ENCODE data around the gene LTO1.

DNA sequence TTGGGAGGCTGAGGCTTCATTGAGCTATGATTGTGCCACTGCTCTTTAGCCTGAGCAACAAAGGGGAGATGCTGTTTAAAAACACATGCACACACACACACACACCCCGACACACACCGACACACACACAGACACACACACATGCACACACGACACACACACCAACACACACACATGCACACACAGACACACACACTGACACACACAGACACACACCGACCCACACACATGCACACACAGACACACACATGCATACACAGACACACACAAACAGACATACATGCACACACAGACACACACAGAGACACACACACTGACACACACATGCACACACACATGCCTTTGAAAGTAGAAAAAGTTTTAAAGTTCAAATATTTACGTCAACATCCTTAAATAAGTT is 5.5 kb upstream of the LTO1 start:
- TF ChIP-seq POLR2A (IDR thresholded peaks at IDR 0.05; ENCODE audit: low read depth) = no peak
- TF ChIP-seq, protein P1, sequence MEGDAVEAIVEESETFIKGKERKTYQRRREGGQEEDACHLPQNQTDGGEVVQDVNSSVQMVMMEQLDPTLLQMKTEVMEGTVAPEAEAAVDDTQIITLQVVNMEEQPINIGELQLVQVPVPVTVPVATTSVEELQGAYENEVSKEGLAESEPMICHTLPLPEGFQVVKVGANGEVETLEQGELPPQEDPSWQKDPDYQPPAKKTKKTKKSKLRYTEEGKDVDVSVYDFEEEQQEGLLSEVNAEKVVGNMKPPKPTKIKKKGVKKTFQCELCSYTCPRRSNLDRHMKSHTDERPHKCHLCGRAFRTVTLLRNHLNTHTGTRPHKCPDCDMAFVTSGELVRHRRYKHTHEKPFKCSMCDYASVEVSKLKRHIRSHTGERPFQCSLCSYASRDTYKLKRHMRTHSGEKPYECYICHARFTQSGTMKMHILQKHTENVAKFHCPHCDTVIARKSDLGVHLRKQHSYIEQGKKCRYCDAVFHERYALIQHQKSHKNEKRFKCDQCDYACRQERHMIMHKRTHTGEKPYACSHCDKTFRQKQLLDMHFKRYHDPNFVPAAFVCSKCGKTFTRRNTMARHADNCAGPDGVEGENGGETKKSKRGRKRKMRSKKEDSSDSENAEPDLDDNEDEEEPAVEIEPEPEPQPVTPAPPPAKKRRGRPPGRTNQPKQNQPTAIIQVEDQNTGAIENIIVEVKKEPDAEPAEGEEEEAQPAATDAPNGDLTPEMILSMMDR (IDR thresholded peaks at IDR 0.05) = no peak
